ENCODE measurements around the gene PEX14.

DNA sequence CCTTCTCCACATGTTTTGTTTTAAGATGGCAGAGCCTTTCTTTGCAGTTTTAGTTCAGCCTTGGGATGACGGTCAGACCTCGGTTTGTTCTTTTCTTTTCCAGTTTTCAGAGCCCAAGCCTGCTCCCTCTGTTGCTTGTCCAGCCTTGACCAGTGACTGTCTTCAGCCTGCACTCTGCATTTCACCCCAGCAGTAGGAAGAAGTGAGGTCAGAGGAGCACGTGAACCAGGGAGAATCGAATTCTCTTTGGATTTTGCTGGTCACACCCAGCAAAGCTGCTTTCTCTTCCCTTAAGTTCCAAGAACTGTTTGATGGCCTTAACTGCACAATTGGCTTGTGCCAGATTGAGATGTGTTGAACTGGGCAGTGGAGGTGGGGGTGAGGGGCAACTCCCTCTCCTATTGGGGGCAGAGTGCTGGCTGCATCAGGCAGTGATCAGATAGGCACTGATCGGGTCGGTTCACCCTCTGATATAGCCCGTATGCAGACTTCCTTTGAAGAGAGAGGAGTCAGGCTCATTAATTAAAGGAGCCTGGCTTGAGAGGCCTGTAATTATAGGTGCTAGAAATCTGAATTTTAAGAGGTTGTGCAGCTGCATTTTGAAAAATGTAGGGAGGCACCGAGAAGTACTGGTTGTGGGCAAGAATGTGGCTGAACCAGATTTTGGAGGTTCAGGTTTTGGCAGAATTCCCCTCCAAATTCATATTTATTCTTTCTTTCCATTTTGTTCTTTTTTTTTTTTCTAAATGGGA is 42.4 kb downstream of the PEX14 start:
- TF ChIP-seq, protein P1, sequence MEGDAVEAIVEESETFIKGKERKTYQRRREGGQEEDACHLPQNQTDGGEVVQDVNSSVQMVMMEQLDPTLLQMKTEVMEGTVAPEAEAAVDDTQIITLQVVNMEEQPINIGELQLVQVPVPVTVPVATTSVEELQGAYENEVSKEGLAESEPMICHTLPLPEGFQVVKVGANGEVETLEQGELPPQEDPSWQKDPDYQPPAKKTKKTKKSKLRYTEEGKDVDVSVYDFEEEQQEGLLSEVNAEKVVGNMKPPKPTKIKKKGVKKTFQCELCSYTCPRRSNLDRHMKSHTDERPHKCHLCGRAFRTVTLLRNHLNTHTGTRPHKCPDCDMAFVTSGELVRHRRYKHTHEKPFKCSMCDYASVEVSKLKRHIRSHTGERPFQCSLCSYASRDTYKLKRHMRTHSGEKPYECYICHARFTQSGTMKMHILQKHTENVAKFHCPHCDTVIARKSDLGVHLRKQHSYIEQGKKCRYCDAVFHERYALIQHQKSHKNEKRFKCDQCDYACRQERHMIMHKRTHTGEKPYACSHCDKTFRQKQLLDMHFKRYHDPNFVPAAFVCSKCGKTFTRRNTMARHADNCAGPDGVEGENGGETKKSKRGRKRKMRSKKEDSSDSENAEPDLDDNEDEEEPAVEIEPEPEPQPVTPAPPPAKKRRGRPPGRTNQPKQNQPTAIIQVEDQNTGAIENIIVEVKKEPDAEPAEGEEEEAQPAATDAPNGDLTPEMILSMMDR (conservative IDR thresholded peaks at IDR 0.05 in 1 of 2, IDR thresholded peaks at IDR 0.05 in 1 of 2; ENCODE audit: extremely low read depth in 1 of 2, insufficient read depth in 1 of 2, low read depth in 1 of 2, low read length in 2 of 2) = no peak
- TF ChIP-seq EZH2 (IDR thresholded peaks at IDR 0.05; ENCODE audit: borderline replicate concordance, low read length) = no peak
